B cell (primary cell): ENCODE data around the gene TEFM. TPM values are rescaled to one million over a fixed set of nuclear protein-coding genes. Genes with fewer than 3 reads are reported as not detected.

ENCODE experiments used
- ATAC-seq: fragments of 200-7000 bp; cut with Tn5 transposase; one replicate; pipeline ENCODE4 v1.10.0; 2021; ENCODE audit warnings: low read depth, mild to moderate bottlenecking, moderate number of reproducible peaks, moderate library complexity
- CTCF ChIA-PET: fragments of 350-600 bp; sonication (Branson Sonifier 250); formaldehyde crosslinking; loops from one replicate; lab custom pipeline; 2021; ENCODE audit warnings: antibody characterized with exemption, inconsistent platforms; lab: Charles Lee
- POLR2A ChIA-PET: fragments of 350-600 bp; sonication (Branson Sonifier 250); formaldehyde crosslinking; loops from one replicate; lab custom pipeline; 2021; ENCODE audit warnings: antibody characterized with exemption; lab: Charles Lee
- DNase-seq: peaks from one replicate; pipeline ENCODE4 v3.0.0; 2013
- H2AFZ ChIP-seq: 2 replicates; pipeline ENCODE4 v1.6.1; 2012; ENCODE audit warnings: mild to moderate bottlenecking, low read depth, low read length; ENCODE audit not compliant: insufficient read depth, poor library complexity, severe bottlenecking
- H3K27ac ChIP-seq, 2 donors: 1 replicate in 1 of 2; 2 replicates in 1 of 2; pipeline ENCODE4 v1.5.1; 2012 to 2013; ENCODE audit warnings: low read length in 2 of 2, mild to moderate bottlenecking in 2 of 2, moderate library complexity in 1 of 2
- H3K27me3 ChIP-seq, 4 experiments: fragments of 200-600 bp in 1 of 4; sonication (generic) in 1 of 4; replicated peaks in 1 of 4; 1 replicate in 2 of 4; 2 replicates in 2 of 4; pipeline versions ENCODE4 v1.6.1 to v1.7.0; 2013 to 2016; ENCODE audit warnings: low read length in 3 of 4, mild to moderate bottlenecking in 2 of 4, mixed read lengths in 1 of 4, moderate library complexity in 1 of 4; ENCODE audit not compliant: insufficient read depth in 4 of 4, control insufficient read depth in 3 of 4; ENCODE audit errors: control extremely low read depth in 1 of 4
- H3K36me3 ChIP-seq, 2 experiments: replicated peaks in 1 of 2; 1 replicate in 1 of 2; 2 replicates in 1 of 2; pipeline versions ENCODE4 v1.6.1 to v1.7.1; 2013; ENCODE audit warnings: low read length in 1 of 2; ENCODE audit not compliant: insufficient read depth in 2 of 2, control insufficient read depth in 1 of 2; ENCODE audit errors: control extremely low read depth in 1 of 2, extremely low read depth in 1 of 2
- H3K4me1 ChIP-seq, 2 donors: fragments of 200-600 bp in 1 of 2; sonication (generic) in 1 of 2; 1 replicate in 1 of 2; 2 replicates in 1 of 2; pipeline versions ENCODE4 v1.5.1 to v1.6.1; 2013 to 2017; ENCODE audit warnings: low read length in 2 of 2; ENCODE audit not compliant: control insufficient read depth in 2 of 2, insufficient read depth in 2 of 2
- H3K4me2 ChIP-seq: replicated peaks from 2 replicates; pipeline ENCODE3; 2012; ENCODE audit warnings: mild to moderate bottlenecking, low read depth, low read length; ENCODE audit not compliant: poor library complexity, severe bottlenecking
- H3K4me3 ChIP-seq, 5 experiments: fragments of 200-600 bp in 1 of 5; sonication (generic) in 1 of 5; 1 replicate in 3 of 5; 2 replicates in 2 of 5; pipeline versions ENCODE4 v1.5.1 to v1.7.0; 2011 to 2016; ENCODE audit warnings: low read length in 4 of 5, mild to moderate bottlenecking in 4 of 5, low read depth in 2 of 5, control low read depth in 1 of 5, moderate library complexity in 1 of 5; ENCODE audit not compliant: insufficient read depth in 1 of 5; ENCODE audit errors: control extremely low read depth in 1 of 5, extremely low read depth in 1 of 5
- H3K79me2 ChIP-seq: fragments of 200-600 bp; sonication (generic); one replicate; pipeline ENCODE4 v1.6.0; 2016; ENCODE audit warnings: low read length; ENCODE audit not compliant: control insufficient read depth, insufficient read depth
- H3K9ac ChIP-seq: fragments of 200-600 bp; sonication (generic); 2 replicates; pipeline ENCODE4 v1.6.1; 2017; ENCODE audit warnings: mild to moderate bottlenecking, low read length, moderate library complexity
- H3K9me3 ChIP-seq, 3 donors: one replicate each; pipeline versions ENCODE4 v1.6.1 to v1.7.1; 2013; ENCODE audit warnings: low read length in 2 of 3; ENCODE audit not compliant: control insufficient read depth in 2 of 3, insufficient read depth in 1 of 3; ENCODE audit errors: control extremely low read depth in 1 of 3
- H4K20me1 ChIP-seq: 2 replicates; pipeline ENCODE4 v1.6.0; 2012; ENCODE audit warnings: mild to moderate bottlenecking, low read length; ENCODE audit not compliant: insufficient read depth, control insufficient read depth, poor library complexity, severe bottlenecking
- H3K27ac Mint-ChIP-seq: one replicate; pipeline ENCODE4 v1.8.0; 2021; ENCODE audit warnings: mixed read lengths
- H3K27me3 Mint-ChIP-seq: one replicate; pipeline ENCODE4 v1.8.0; 2021; ENCODE audit warnings: mixed read lengths
- H3K4me1 Mint-ChIP-seq: one replicate; pipeline ENCODE4 v1.8.0; 2021; ENCODE audit warnings: mixed read lengths
- H3K4me3 Mint-ChIP-seq: one replicate; pipeline ENCODE4 v1.8.0; 2021; ENCODE audit warnings: mixed read lengths
- H3K9me3 Mint-ChIP-seq: one replicate; pipeline ENCODE4 v1.8.0; 2022; ENCODE audit warnings: mixed read lengths; ENCODE audit not compliant: insufficient read depth
- EZH2 ChIP-seq: IDR thresholded peaks from 2 replicates; pipeline ENCODE4 v1.6.1; 2012; ENCODE audit warnings: borderline replicate concordance, low read depth, mild to moderate bottlenecking, moderate library complexity, low read length; ENCODE audit not compliant: insufficient read depth, poor library complexity, severe bottlenecking
- WGBS: methylation state at CpG from one replicate; pipeline ENCODE4 v1.1.5; 2013; ENCODE audit warnings: missing lambda C conversion rate; ENCODE audit not compliant: insufficient coverage; 5-methylcytosine and 5-hydroxymethylcytosine counted together
- intact Hi-C: fragments of 100-400 bp; cut with micrococcal nuclease; formaldehyde crosslinking; loops from one replicate; pipeline ENCODE4 v1.10.0; 2022
- polyA plus RNA-seq: library from polyadenylated mRNA; depleted of rRNA; stranded (reverse); fragments of >200 nt; gene quantifications from 2 replicates; pipeline ENCODE4 v1.2.3, GENCODE V29; 2012
- total RNA-seq, 2 donors: library from RNA; stranded (reverse); fragments of 120-200 nt in 1 of 2; gene quantifications; 1 replicate in 1 of 2; 2 replicates in 1 of 2; pipeline versions ENCODE4 v1.2.3 to v1.2.4, GENCODE V29; 2013 to 2022
- TF ChIP-seq, protein P1 (sequence below): fragments of 200-600 bp; IDR thresholded peaks from one replicate; pipeline ENCODE4 v1.8.0; 2022; ENCODE audit warnings: antibody characterized with exemption, mild to moderate bottlenecking

TEFM gene
- total and polyA plus RNA-seq, 2 donors (not counting 1 experiment from before 2014, with no cell fraction given) = 8.8 to 27.8 TPM

DNA sequence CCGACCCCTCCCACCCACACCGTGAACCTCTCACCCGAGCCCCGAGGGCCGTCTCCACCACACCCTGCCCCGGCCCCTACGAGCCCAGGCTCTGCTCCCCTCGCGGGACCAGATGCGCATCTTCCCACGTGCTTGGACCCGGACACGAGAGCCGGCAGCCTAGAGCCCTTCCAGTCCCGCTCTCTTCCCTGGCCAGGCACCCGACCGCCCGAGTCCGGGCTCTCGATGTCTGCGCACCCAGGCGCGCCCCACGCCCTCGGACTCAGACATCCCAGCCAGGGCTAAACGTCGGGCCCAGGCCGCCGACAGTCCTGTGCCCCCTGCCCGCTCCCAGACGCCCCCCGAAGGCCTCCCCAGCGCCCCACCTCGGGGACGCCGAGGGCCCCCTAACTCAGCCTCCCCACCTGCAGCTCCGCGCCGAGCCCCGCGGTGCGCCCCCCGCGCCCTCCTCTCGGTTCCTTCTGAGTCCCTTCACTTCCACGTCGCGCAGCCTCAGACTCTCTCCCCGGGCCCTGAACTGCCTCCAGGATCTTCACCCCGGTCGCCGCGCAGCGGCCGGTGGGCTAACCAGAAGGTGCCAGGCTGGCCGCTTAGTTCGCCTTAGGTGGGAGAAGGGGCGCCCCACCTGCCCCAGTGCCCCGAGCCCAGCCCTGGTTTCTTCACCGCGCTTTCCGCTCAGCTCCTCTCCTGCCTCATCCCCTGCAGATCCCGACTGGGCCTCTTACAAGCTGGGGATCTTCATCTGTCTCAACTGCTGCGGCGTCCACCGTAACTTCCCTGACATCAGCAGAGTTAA is 16.4 kb upstream of the TEFM start:
- H3K4me3 ChIP-seq = peak overlapping the region in 4 of 5 experiments; percentile 61 to 96 (median 73)
- DNase-seq = peak; percentile 56
- ATAC-seq = peak; percentile 32
- H3K27ac ChIP-seq = peak overlapping the region in 1 of 2 donors; percentile 41
- H3K9me3 ChIP-seq = no peaks in the 10 kb centered on the region
- H3K9ac ChIP-seq = peak overlapping the region; percentile 77
- H3K36me3 ChIP-seq = peaks cover 0 to 4% of the 10 kb centered on the region in 2 experiments
- H3K27me3 Mint-ChIP-seq = no peaks in the 10 kb centered on the region
- H2AFZ ChIP-seq = peak overlapping the region; percentile 87
- intact Hi-C loops = loop anchor here (2.0 kb wide), 1 partner anchor 16 kb away; no protein-coding TSS in a partner anchor
- H3K4me1 ChIP-seq = peaks cover 11 to 17% of the 10 kb centered on the region in 2 donors
- no peaks in the 10 kb centered on the region for H4K20me1 ChIP-seq
- H3K9me3 Mint-ChIP-seq = no peaks in the 10 kb centered on the region
- peak overlapping the region; percentile 95 for H3K4me3 Mint-ChIP-seq
- ChIA-PET POLR2A (interaction anchor here (0.6 to 1.7 kb wide), 4 partner anchors 16 to 1015 kb away, joined by 3 to 9 read pairs (median 6); partner anchors contain the start of gene RNF135), CTCF (interaction anchor here (1.0 to 3.2 kb wide), 4 partner anchors 39 to 293 kb away, joined by 3 to 9 read pairs (median 4); partner anchors contain the start of gene RNF135)
- H3K79me2 ChIP-seq = no peaks in the 10 kb centered on the region
- H3K4me1 Mint-ChIP-seq = peaks cover 16% of the 10 kb centered on the region
- WGBS = 5% methylated on average over 64 of the region's 66 CpGs
- peak overlapping the region; percentile 73 for H3K27ac Mint-ChIP-seq
- TF ChIP-seq, protein P1, sequence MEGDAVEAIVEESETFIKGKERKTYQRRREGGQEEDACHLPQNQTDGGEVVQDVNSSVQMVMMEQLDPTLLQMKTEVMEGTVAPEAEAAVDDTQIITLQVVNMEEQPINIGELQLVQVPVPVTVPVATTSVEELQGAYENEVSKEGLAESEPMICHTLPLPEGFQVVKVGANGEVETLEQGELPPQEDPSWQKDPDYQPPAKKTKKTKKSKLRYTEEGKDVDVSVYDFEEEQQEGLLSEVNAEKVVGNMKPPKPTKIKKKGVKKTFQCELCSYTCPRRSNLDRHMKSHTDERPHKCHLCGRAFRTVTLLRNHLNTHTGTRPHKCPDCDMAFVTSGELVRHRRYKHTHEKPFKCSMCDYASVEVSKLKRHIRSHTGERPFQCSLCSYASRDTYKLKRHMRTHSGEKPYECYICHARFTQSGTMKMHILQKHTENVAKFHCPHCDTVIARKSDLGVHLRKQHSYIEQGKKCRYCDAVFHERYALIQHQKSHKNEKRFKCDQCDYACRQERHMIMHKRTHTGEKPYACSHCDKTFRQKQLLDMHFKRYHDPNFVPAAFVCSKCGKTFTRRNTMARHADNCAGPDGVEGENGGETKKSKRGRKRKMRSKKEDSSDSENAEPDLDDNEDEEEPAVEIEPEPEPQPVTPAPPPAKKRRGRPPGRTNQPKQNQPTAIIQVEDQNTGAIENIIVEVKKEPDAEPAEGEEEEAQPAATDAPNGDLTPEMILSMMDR = no peak
- TF ChIP-seq EZH2 = no peak
- H3K4me2 ChIP-seq = peak overlapping the region; percentile 87
- H3K27me3 ChIP-seq = peaks cover 0 to 6% (median 0%) of the 10 kb centered on the region in 4 experiments
